HG03558 (cell line): Measurements from ENCODE around the gene BDP1.
"Not testable (repeated sequence)": the region's sequence is repeated elsewhere in the genome, so short reads cannot be mapped to it uniquely, and the experiment has no call there.

Experiments
- ATAC-seq: cut with Tn5 transposase; IDR thresholded peaks from one replicate; pipeline ENCODE4 v1.9.1; 2021; ENCODE audit warnings: moderate number of reproducible peaks; ENCODE audit not compliant: unreplicated experiment; ENCODE audit errors: extremely low read depth

BDP1 gene

GRCh38 chr5:71609916-71610315 lies 154.5 kb downstream of the BDP1 start:
- not testable (repeated sequence) for ATAC-seq

- ATAC-seq, result no peak
Observed at GRCh38 chr5:71615809-71616208, 160.4 kb downstream of the BDP1 start.
